Measurements from ENCODE around the gene LGALS1. TPM values are rescaled to one million over a fixed set of nuclear protein-coding genes. Genes with fewer than 3 reads are reported as not detected.
"Not testable (repeated sequence)": the region's sequence is repeated elsewhere in the genome, so short reads cannot be mapped to it uniquely, and the experiment has no call there.

LGALS1 gene
- total RNA-seq, 1 experiment from 2014 or later, result 32.8 TPM

DNA sequence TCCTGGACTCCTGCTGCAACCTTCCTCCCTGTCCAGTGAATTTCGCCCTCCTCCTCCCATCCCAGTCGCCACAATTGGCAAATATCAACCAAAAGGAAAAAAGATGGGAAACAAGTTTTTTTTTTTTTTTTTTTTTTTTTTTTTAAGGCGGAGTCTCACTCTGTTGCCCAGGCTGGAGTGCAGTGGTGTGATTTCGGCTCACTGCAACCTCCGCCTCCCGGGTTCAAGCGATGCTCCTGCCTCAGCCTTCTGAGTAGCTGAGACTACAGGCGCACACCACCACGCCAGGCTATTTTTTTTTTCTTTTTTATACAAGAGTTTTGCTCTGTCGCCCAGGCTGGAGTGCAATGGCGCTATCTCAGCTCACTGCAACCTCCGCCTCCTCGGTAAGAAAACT, 20.8 kb downstream of the LGALS1 start:
- not testable (repeated sequence) for H3K9ac ChIP-seq (ENCODE audit: extremely low read depth, insufficient read length, low read length); H3K23me2 ChIP-seq (ENCODE audit: insufficient read length, low read depth, low read length, poor library complexity, severe bottlenecking); H3T11ph ChIP-seq (ENCODE audit: low read length); H3K4me1 ChIP-seq (ENCODE audit: insufficient read depth, low read length); H3K56ac ChIP-seq (ENCODE audit: insufficient read length, low read depth, low read length); H4K8ac ChIP-seq (replicated peaks; ENCODE audit: insufficient read length, low read depth, low read length); H3K27me3 Mint-ChIP-seq (ENCODE audit: low read depth); H3K4ac ChIP-seq (ENCODE audit: low read depth, low read length); DNase-seq; H2BK15ac ChIP-seq (ENCODE audit: low read depth, low read length); H2BK5ac ChIP-seq (ENCODE audit: insufficient read length, low read length); H3K23ac ChIP-seq (ENCODE audit: insufficient read length, low read depth, low read length); H3K9me3 Mint-ChIP-seq; H2BK120ac ChIP-seq (ENCODE audit: low read depth, low read length, poor library complexity, severe bottlenecking); H3K79me1 ChIP-seq (ENCODE audit: insufficient read depth, low read depth, low read length, poor library complexity, severe bottlenecking); H3K27ac ChIP-seq (ENCODE audit: insufficient read length, low read depth, low read length); H3K18ac ChIP-seq (ENCODE audit: insufficient read length, low read depth, low read length); H2BK12ac ChIP-seq (ENCODE audit: insufficient read length, low read depth, low read length); H4K5ac ChIP-seq (ENCODE audit: insufficient read length, low read depth, low read length); H2AFZ ChIP-seq (ENCODE audit: low read length); H3K27me3 ChIP-seq (ENCODE audit: insufficient read depth, low read length); H4K20me1 ChIP-seq (ENCODE audit: control insufficient read depth, insufficient read depth, insufficient read length); H3K4me2 ChIP-seq (ENCODE audit: insufficient read depth, insufficient read length, low read length); H3K79me2 ChIP-seq (ENCODE audit: insufficient read depth, low read length); H2BK20ac ChIP-seq (ENCODE audit: low read depth, low read length, poor library complexity, severe bottlenecking); H3K14ac ChIP-seq (ENCODE audit: insufficient read depth, low read length); H2AK5ac ChIP-seq (ENCODE audit: insufficient read length, low read length); H3K9me3 ChIP-seq (ENCODE audit: control insufficient read depth, low read depth, low read length); H4K91ac ChIP-seq (ENCODE audit: insufficient read length, low read depth, low read length)
- peaks cover 14 to 47% (median 45%) of the 10 kb centered on the region in 3 experiments for H3K36me3 Mint-ChIP-seq (ENCODE audit: insufficient read depth in 1 of 3, low read depth in 3 of 3)
- peaks cover 11 to 12% of the 10 kb centered on the region in 2 experiments for H3K4me1 Mint-ChIP-seq
- peak overlapping the region; percentile 86 to 97 for H3K4me3 Mint-ChIP-seq
- WGBS (ENCODE audit: extremely low coverage, insufficient read length, low lambda C conversion rate), result no CpG with 5 or more reads among the region's 13 CpGs
- peak overlapping the region in 2 of 3 experiments; percentile 75 to 85; a peak in 2 of 7 replicates for H3K27ac Mint-ChIP-seq
